ENCODE measurements around the gene SPIRE2. TPM values are rescaled to one million over a fixed set of nuclear protein-coding genes. Genes with fewer than 3 reads are reported as not detected.

The SPIRE2 gene, protein sequence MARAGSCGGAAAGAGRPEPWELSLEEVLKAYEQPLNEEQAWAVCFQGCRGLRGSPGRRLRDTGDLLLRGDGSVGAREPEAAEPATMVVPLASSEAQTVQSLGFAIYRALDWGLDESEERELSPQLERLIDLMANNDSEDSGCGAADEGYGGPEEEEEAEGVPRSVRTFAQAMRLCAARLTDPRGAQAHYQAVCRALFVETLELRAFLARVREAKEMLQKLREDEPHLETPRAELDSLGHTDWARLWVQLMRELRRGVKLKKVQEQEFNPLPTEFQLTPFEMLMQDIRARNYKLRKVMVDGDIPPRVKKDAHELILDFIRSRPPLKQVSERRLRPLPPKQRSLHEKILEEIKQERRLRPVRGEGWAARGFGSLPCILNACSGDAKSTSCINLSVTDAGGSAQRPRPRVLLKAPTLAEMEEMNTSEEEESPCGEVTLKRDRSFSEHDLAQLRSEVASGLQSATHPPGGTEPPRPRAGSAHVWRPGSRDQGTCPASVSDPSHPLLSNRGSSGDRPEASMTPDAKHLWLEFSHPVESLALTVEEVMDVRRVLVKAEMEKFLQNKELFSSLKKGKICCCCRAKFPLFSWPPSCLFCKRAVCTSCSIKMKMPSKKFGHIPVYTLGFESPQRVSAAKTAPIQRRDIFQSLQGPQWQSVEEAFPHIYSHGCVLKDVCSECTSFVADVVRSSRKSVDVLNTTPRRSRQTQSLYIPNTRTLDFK
- 4.9 to 9.1 TPM (median 7.8 TPM) in 5 replicates for total RNA-seq (2022; extraction: Qiagen RNA extraction)

GRCh38 chr16:89828199-89828869 lies at the start of gene SPIRE2:
TSS of gene SPIRE2 (plus strand) at chr16:89828475. CDS start at chr16:89828551, 76 bp downstream.

GRCh38 chr16:89873109-89873971 lies 45.1 kb downstream of the SPIRE2 start, which contains the start of gene TCF25:
TSS of gene TCF25 (plus strand) at chr16:89873592. CDS start at chr16:89873668, 76 bp downstream.

GRCh38 chr16:89918453-89919347 lies 90.4 kb downstream of the SPIRE2 start, which contains the start of gene MC1R:
TSS of gene MC1R (plus strand) at chr16:89918862. CDS start at chr16:89919259, 397 bp downstream.

Other genes starting within 250 kb of the SPIRE2 start
- gene DPEP1, start 214.8 kb upstream of the SPIRE2 start, total RNA-seq (2022; extraction: Qiagen RNA extraction): 0.55 to 1.6 TPM (median 1.6 TPM) in 5 replicates
- gene CHMP1A, start 170.8 kb upstream of the SPIRE2 start, total RNA-seq (2022; extraction: Qiagen RNA extraction): 91.6 to 107 TPM (median 97.3 TPM) in 5 replicates
- 13.2 to 18.6 TPM (median 17.5 TPM) in 5 replicates for gene SPATA33, start 170.6 kb upstream of the SPIRE2 start, total RNA-seq (2022; extraction: Qiagen RNA extraction)
- 31.5 to 54.6 TPM (median 48.5 TPM) in 5 replicates for gene CDK10, start 141.8 kb upstream of the SPIRE2 start, total RNA-seq (2022; extraction: Qiagen RNA extraction)
- gene SPATA2L, start 126.8 kb upstream of the SPIRE2 start, total RNA-seq (2022; extraction: Qiagen RNA extraction): 8.8 to 14.3 TPM (median 12.0 TPM) in 5 replicates
- 3.5 to 6.2 TPM (median 4.9 TPM) in 5 replicates for gene VPS9D1, start 107.6 kb upstream of the SPIRE2 start, total RNA-seq (2022; extraction: Qiagen RNA extraction)
- 14.6 to 21.6 TPM (median 19.2 TPM) in 5 replicates for gene ZNF276, start 106.9 kb upstream of the SPIRE2 start, total RNA-seq (2022; extraction: Qiagen RNA extraction)
- 24.5 to 38.6 TPM (median 34.4 TPM) in 5 replicates for gene FANCA, start 11.8 kb upstream of the SPIRE2 start, total RNA-seq (2022; extraction: Qiagen RNA extraction)
- 72.6 to 83.2 TPM (median 78.7 TPM) in 5 replicates for gene TCF25, start 45.1 kb downstream of the SPIRE2 start, total RNA-seq (2022; extraction: Qiagen RNA extraction)
- gene MC1R, start 90.4 kb downstream of the SPIRE2 start, total RNA-seq (2022; extraction: Qiagen RNA extraction): 4.6 to 7.5 TPM (median 7.0 TPM) in 5 replicates
- 197 to 265 TPM (median 245 TPM) in 5 replicates for gene TUBB3, start 94.9 kb downstream of the SPIRE2 start, total RNA-seq (2022; extraction: Qiagen RNA extraction)
- 92.9 to 118 TPM (median 112 TPM) in 5 replicates for gene DEF8, start 120.3 kb downstream of the SPIRE2 start, total RNA-seq (2022; extraction: Qiagen RNA extraction)
- gene DBNDD1, start 191.0 kb downstream of the SPIRE2 start, total RNA-seq (2022; extraction: Qiagen RNA extraction): 47.5 to 63.7 TPM (median 58.7 TPM) in 5 replicates
- not detected in 5 replicates for gene PRDM7, start 248.9 kb downstream of the SPIRE2 start, total RNA-seq (2022; extraction: Qiagen RNA extraction)

All from A549 treated with Mapracorat at 1 μM for 4 hours (cell line).